T-helper 22 cell (primary cell): Measurements from ENCODE around the gene SLC6A18.
"Not testable (repeated sequence)": the region's sequence is repeated elsewhere in the genome, so short reads cannot be mapped to it uniquely, and the experiment has no call there.

Experiments
- DNase-seq: peaks from one replicate; pipeline ENCODE4 v3.0.0-alpha.2; 2020; ENCODE audit warnings: low read depth

The SLC6A18 gene

DNA sequence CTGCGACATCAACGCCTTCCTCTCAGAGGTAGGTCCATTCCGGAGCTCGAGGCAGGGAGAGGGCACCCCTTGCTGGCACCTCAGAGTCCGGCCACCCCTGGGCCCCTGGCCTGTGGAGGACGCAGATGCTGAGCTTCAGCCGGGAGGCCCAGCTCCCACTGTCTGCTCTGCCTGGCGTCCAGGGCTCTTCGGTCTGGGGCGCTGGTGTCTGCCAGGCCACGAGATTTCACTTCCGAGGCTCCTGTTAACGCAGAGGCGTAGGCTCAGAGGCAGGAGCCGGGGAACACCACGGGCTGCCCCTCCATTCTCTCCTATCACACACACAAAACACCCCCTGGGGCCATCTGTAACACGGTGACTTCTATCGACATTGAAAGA, 8.3 kb upstream of the SLC6A18 start:
- DNase-seq: no peak

DNA sequence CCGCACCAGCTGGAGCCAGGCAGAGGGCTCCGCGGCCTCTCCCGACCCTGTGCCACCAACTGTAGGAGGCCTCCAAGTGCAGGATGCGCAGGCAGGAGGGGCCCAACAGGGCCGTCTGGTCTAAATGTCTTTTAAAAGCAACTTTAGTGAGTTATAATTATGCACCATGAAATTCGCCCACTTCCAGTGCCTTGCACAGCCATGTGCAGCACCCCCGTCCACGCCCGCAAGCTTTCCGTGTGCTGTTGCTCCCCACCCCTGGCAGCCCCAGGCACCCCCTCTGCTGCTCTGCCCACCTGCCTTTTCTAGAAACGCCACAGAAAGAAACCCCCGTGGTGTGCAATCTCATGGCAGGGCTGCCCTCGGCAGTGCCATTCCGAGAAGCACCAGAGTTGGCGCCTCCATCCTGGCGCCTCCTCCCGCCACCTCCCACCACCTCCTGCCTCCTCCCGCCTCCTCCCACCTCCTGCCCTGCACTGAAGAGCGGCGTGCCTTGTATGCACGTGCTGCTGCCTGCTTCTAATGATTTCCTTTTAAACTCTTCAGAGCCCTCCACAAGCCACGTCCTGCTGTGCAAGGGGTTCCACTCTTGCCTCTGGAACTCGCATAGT, 7.5 kb upstream of the SLC6A18 start:
- no peak for DNase-seq

DNA sequence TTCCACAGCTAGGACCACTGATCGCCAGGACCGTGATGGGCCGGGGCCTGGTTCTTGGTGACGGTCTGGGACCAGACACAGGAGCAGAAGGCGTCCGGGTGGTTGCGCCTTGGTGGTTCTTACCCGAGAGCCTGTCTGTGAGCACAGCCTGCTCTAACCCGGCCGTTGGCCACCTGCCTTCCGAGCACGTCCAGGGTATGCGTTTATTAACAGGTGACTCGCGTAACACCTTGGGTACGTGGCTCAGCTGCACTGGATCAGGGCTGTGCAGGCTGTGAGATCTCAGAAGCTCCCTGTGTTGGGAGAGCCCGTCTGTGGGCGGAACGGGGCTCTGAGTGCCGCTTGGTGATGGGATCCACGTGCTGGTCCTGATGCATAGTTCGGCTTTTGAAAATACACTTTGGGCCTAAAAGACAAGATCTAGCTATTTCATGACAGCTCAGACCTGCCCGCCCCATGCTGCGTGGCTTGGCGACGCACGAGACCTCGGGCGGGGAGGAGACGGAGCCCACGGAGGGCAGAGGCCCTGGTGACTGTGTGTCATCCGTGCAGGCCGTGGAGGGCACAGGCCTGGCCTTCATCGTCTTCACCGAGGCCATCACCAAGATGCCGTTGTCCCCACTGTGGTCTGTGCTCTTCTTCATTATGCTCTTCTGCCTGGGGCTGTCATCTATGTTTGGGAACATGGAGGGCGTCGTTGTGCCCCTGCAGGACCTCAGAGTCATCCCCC, 6.7 kb upstream of the SLC6A18 start:
- DNase-seq: no peak

DNA sequence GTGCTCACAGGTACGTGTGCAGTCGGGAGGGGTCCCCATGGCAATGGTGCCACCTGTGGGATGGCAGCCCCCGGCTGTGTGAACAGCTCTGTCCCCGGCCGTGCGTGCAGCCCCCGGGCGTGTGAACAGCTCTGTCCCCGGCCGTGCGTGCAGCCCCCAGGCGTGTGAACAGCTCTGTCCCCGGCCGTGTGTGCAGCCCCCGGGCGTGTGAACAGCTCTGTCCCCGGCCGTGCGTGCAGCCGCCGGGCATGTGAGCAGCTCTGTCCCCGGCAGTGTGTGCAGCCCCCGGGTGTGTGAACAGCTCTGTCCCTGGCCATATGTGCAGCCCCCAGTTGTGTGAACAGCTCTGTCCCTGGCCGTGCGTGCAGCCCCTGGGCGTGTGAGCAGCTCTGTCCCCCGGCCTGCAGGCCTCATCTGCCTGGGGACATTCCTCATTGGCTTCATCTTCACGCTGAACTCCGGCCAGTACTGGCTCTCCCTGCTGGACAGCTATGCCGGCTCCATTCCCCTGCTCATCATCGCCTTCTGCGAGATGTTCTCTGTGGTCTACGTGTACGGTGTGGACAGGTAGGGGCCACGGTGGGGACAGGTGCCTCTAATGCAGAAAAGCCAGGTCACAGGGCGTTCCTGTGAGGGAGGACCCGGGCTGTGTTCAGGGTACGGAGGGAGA, 5.9 kb upstream of the SLC6A18 start:
- no peak for DNase-seq

DNA sequence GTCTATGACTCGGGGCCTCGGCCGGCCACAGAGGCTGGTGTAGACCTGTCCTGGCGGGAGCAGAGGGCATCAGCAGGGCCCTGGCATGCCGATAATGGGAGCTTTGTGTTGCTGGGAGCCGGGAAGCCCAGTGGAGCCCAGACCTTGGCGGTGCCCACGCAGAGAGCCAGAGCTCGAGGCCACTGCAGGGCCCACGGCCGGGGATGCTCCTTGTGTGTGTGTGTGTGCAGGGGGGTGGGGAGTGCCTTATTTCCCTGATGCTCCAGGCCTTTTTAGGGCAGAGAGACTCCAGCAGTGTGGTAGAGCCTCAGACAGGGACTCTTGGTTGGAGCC, 5.4 kb upstream of the SLC6A18 start:
- no peak for DNase-seq

DNA sequence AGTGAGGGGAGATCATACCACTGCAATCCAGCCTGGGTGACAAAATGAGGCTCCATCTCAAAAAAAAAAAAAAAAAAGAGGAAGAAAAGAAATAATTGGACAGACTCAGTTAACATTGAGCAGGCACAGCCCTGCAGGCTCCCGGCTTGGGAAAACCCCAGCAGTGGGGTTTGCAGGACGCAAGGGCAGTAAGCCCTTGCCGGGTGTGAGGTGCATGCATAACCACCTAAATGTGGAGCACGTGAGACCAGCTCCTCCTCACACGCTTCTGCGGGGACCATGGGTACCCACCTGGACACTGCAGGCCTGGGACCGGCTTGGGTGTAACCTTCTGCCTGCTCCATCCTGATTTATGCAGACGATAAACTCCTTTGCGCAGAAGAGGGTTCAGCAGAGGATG, 4.8 kb upstream of the SLC6A18 start:
- no peak for DNase-seq

DNA sequence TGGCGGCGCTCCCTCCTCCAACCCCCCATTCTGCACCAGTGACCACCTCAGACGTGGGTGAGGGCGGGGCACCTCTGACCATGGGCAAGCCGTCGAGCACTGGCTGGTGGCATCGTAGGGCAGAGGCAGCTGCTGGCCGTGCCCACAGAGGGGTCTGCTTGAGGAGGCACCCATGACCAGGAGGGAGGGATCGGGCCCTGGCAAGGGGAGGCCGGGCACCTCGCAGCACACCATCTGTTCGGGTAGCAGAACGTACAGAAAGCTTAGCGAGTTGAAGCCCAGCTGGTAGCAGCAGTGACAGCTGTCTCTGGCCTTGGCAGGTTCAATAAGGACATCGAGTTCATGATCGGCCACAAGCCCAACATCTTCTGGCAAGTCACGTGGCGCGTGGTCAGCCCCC, 4.3 kb upstream of the SLC6A18 start:
- DNase-seq: no peak

DNA sequence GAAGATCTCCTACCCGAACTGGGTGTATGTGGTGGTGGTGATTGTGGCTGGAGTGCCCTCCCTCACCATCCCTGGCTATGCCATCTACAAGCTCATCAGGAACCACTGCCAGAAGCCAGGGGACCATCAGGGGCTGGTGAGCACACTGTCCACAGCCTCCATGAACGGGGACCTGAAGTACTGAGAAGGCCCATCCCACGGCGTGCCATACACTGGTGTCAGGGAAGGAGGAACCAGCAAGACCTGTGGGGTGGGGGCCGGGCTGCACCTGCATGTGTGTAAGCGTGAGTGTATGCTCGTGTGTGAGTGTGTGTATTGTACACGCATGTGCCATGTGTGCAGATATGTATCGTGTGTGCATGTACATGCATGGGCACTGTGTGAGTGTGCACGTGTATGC, 3.5 kb upstream of the SLC6A18 start:
- DNase-seq: no peak

DNA sequence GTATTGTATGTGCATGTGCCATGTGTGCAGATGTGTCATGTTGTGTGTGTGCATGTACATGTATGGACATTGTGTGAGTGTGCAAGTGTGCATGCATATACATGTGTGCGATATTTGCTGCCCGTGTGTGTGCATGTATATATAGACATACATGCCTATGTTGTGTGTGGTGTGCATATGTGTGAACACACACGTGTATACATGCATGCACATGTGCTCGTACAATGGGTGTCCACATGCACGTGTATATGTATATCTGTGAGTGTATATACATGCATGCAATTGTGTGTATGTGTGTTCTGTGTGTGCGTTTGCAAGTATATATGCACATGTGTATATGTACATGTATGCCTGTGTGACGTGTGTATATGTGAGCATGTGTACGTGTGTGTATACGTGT, 3.0 kb upstream of the SLC6A18 start:
- DNase-seq: no peak

DNA sequence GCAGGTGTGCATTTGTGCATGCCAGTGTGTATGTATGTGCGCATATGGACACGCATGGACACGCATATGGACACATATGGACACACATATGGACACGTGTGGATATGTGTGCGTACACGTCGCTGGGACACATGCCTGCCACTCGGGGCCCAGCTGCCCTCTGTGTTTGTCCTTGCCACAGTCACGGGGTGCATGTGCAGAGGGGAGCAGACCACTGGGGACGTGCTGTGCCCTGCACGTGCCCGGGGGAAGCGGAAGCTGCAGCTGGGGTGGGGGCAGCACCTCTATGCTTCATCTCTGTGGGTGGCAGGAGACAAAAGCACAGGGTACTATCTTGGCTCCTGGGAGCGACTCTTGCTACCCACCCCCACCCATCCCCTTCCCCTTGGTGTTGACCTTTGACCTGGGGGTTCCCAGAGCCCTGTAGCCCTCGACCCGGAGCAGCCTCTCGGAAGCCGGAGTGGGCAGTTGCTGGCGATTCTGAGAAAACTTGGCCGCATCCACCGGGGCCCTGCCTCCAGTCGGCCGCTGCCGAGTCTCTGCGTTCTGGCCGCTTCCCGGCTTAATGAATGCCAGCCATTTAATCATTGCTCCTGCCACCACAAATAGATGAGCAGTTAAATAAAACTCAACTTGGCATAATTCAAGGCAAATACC, 2.4 kb upstream of the SLC6A18 start:
- DNase-seq: no peak

DNA sequence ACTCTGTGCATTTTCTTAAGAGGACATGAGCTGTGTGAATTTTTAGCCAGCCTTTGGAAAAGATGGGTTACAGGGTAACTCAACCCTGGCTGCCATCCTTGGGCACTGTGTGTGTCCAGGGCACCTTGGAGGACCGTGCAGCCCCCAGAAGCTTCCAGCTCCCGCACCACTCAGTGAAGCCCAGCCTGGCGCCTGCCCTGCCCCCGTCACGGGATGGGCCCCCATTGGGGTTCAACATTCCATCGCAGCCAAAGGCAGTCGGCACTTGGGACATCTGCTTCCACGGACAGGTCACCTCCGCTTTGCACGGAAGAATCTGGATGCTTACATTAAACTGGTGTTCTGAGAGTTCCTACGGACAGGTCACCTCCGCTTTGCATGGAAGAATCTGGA, 1.9 kb upstream of the SLC6A18 start:
- no peak for DNase-seq

DNA sequence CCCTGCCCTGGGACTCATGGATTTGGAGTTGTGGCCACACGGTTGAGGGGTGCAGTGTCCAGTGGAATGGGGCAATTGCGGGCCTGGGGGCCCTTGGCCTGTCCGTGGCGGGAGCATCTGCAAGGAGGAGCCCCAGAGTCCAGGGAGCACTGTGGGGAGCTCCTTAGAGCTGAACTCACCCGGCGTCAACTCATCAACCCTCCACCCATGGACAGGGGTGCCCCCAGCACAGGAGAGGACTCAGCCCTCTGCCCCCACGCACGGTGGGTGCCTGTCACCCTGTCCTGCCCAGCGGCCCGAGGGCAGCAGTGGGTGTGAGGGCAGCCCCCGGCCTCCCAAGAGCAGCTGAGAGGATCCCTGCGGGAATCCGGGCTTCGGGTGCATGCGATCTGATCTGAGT, 550 bp upstream of the SLC6A18 start:
- DNase-seq: no peak

DNA sequence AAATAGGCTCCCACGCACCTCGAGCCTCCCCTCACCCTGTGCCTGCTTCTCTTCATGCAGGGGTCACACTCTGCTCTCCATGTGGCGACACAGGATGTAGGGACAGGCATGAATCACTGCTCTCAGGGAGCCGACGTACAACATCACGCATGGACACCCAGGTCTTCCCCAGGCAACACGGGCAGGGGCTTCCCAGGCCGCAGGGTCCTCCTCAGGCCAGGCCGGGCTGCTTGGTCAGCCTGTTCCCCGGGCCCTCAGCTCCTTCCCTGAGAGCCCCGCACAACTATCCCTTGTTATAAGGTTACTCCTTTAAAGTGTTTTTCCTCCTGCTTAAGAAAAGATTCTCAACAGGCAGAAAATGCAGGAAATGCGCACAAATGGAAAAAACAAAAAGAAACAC, 1.1 kb downstream of the SLC6A18 start:
- DNase-seq: no peak

DNA sequence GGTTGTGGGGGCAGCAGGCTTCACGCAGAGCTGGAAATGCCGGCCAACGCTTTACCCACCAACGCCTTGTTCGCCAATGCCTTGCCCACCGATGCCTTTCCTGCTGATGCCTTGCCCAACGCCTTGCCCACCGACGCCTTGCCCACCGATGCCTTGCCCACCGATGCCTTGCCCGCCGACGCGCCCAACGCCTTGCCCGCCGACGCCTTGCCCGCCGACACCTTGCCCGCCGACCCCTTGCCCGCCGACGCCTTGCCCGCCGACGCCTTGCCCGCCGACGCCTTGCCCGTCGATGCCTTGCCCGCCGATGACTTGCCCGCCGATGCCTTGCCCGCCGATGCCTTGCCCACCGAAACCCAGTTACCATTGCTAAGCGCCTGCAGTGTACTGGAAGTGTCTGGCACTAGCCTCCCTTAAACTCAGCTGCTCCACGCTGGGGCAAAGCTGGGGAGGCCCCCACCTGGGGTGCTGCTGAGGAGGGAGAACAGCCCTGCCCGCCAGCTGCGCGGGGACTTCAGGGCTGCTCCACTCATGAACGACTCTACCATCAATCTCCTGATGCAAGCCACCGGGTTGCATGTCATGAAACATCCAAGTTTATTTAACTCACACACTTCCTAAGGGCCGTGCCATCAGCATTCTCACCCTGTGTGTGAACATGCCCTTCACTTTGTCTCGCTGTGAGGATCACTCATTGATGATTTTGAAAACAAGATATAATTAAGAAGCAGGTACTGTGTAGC, 1.8 kb downstream of the SLC6A18 start:
- no peak for DNase-seq

DNA sequence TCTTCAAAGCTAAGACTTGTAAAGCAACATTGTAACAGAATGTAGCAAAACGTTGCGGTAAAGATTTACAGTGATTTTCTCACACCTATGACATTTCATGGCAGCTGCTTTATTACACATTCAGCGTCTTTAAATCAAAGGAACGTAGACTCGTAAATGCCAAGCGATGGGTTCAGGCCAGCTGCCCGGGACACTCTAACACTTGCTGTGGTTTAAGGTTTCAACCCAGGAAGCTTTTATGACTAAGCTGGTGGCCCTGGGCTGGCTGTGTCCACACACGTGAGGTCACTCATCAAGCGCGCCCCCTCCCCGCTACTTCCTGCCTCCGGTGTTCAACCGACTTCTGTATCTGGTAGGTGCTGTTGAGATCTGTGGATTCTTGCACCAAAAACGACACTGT, 2.5 kb downstream of the SLC6A18 start:
- DNase-seq: no peak

DNA sequence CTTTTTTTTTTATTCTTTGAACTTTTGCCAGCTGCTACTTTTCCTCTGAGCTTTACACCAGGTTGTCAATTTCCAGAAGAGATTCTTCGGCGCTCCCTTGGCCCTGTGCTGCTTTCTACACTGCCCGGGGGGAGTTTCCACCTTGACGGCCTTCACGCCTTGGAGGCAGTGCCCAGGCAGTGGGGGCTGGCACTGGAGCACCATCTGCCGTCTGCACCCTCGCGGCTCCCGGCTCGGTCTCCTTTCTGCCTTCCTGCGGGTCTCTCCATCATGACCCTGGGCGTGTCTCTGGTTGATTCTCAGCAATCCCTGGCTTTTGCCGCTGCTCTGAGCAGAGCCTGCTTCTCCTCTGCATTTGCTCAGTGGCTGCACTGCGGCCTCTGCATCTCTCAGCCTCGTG, 2.9 kb downstream of the SLC6A18 start:
- no peak for DNase-seq

DNA sequence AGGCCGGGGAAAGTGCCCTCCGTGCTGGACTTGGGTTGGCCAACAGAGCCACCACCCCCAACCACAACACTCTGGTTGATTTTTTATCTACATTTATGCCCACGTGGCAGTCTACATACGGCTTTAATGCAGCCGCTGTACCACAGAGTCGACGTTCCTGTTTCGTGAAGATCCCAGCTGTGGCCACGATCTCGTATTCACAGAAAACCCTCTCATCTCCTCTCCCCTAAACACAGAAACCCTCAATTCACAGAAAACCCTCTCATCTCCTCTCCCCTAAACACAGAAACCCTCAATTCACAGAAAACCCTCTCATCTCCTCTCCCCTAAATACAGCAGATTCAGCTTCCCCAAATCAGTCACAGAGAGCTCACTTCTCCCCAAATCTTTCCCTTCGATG, 3.8 kb downstream of the SLC6A18 start:
- DNase-seq: not testable (repeated sequence)

DNA sequence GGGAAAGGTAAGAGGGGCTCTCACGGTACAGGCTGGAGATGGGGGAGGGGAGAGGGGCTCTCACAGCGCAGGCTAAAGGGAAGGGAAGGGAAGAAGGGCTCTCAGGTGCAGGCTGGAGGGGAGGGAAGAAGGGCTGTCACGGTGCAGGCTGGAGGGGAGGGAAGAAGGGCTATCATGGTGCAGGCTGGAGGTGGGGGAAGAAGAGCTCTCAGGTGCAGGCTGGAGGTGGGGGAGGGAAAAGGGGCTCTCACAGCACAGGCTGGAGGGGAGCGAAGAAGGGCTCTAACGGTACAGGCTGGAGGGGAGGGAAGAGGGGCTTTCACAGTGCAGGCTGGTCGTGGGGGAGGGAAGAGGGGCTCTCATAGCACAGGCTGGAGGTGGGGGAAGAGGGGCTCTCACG, 4.6 kb downstream of the SLC6A18 start:
- no peak for DNase-seq

DNA sequence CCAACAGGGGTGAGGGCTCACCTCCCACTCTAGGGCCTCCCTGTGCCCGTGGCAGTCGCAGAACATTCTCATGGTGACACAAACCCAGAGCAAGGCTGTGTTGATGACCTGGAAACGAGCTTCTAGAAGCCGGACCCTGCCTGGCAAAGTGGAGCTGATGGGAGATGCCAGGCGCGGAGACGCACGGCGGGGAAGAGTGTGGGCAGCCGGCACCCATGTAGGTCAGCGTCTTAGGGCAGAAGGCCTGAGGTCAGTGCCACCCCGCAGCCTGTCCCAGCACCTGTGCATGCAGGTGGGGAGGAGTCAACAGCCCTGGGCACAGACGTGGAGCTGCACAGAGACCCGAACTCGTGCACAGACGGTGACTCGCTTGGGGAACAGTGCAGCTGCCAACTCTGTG, 5.4 kb downstream of the SLC6A18 start:
- DNase-seq: no peak

DNA sequence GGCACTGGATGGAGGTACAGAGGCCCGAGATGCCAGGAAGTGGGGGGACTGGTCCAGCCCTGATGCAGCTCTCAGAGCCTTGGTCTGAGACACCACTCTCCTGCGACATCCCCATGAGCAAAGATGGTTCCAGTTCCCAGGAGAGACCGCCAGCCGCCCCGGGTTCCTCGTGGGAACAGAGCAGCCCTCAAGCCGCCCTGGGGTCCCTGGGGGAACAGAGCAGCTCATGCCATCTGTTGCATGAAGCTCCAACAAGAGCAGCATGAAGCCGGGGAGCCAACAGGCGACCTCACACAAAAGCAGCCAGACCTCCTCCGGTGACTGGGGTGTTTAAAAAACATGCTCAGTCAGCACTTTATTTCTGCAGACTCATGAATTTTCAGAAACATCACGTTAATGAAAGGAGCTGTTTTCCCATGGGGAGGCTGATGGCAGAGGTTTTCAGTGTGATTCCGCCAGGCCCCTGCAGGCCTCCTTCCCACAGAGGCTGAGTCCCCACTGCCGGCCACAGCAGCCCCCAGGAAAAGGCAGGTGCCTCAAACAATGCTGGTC, 6.2 kb downstream of the SLC6A18 start:
- DNase-seq: no peak

DNA sequence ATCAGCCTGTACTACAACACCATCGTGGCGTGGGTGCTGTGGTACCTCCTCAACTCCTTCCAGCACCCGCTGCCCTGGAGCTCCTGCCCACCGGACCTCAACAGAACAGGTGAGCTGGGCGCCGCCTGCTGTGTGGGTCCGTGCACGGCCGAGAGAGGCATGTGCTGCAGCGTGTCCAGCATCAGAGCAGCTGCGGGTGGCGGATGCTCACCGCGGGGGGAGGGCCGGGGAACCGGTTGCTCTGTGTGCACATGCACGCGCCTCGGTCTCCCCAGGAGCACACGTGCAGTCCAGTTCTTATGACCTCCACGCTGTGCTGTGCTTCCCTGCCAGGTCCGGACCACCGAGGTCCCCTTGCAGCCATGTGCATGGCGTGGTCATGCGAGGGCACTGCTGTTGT, 7.6 kb downstream of the SLC6A18 start:
- no peak for DNase-seq

DNA sequence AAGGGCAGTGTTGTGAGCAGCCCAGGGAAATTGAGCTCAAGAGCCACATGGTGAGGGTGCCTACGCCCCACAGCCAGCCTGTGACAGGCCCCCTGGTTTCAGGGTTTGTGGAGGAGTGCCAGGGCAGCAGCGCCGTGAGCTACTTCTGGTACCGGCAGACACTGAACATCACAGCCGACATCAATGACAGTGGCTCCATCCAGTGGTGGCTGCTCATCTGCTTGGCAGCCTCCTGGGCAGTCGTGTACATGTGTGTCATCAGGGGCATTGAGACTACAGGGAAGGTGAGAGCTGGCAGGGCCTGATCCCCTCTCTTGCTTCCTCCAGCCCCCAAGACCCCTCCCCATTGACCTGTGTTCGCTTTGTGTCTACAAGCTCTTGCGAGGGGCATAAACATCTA, 10.2 kb downstream of the SLC6A18 start:
- no peak for DNase-seq
